GM12891 (cell line): Measurements from ENCODE around the gene DENND2D.

ENCODE experiments used
- POLR2A ChIP-seq: IDR thresholded peaks from 2 replicates; pipeline ENCODE4 v1.6.1; 2011; ENCODE audit warnings: low read depth, low read length, control low read depth
- POLR2AphosphoS5 ChIP-seq: IDR thresholded peaks from 2 replicates; pipeline ENCODE4 v1.6.1; 2011; ENCODE audit warnings: low read depth, low read length, control low read depth
- POU2F2 ChIP-seq: IDR thresholded peaks from 2 replicates; pipeline ENCODE4 v1.6.1; 2011; ENCODE audit warnings: low read depth, mild to moderate bottlenecking, control low read depth, low read length, moderate library complexity
- TAF1 ChIP-seq: IDR thresholded peaks from 2 replicates; pipeline ENCODE4 v1.6.1; 2011; ENCODE audit warnings: low read depth, low read length, control low read depth

- TF ChIP-seq POLR2A = no peak; the same call in 1 of the 2 replicates
- TF ChIP-seq TAF1 = no peak
- no peak for TF ChIP-seq POU2F2
- TF ChIP-seq POLR2AphosphoS5 = no peak
These were observed 18.5 kb upstream of the DENND2D start for GRCh38 chr1:111218701-111219556.
